HG02870 (cell line): Measurements from ENCODE around the gene CEP104.

Experiments
- ATAC-seq: cut with Tn5 transposase; IDR thresholded peaks from one replicate; pipeline ENCODE4 v1.9.1; 2021; ENCODE audit warnings: mild to moderate bottlenecking, moderate library complexity; ENCODE audit not compliant: unreplicated experiment

CEP104 gene

GRCh38 chr1:3869751-3870301 is 12.8 kb upstream of the CEP104 start:
- ATAC-seq: no peak

- ATAC-seq: no peak
These were observed 11.5 kb upstream of the CEP104 start for GRCh38 chr1:3868464-3869006.

- no peak for ATAC-seq
These were observed 8.7 kb upstream of the CEP104 start for GRCh38 chr1:3865606-3866160.

- ATAC-seq: no peak
These were observed 7.9 kb upstream of the CEP104 start for GRCh38 chr1:3864884-3865283.

GRCh38 chr1:3863231-3863935 is 6.4 kb upstream of the CEP104 start:
- ATAC-seq: no peak

- ATAC-seq: no peak
These were observed 1.4 kb upstream of the CEP104 start for GRCh38 chr1:3858231-3858981.

GRCh38 chr1:3857791-3858129 is 749 bp upstream of the CEP104 start:
- ATAC-seq: no peak

GRCh38 chr1:3852711-3853485 is 4.1 kb downstream of the CEP104 start:
- no peak for ATAC-seq

GRCh38 chr1:3852091-3852490 is 4.9 kb downstream of the CEP104 start:
- ATAC-seq: no peak

GRCh38 chr1:3851292-3851691 is 5.7 kb downstream of the CEP104 start:
- ATAC-seq: no peak

GRCh38 chr1:3850857-3851256 is 6.2 kb downstream of the CEP104 start:
- ATAC-seq: no peak

- ATAC-seq: no peak
These were observed 9.9 kb downstream of the CEP104 start for GRCh38 chr1:3847081-3847480.

GRCh38 chr1:3846541-3846940 is 10.5 kb downstream of the CEP104 start:
- ATAC-seq: no peak

- ATAC-seq: no peak
These were observed 14.1 kb downstream of the CEP104 start for GRCh38 chr1:3842912-3843311.

- ATAC-seq: no peak
These were observed 15.5 kb downstream of the CEP104 start for GRCh38 chr1:3841491-3841890.

GRCh38 chr1:3838788-3839187 is 18.2 kb downstream of the CEP104 start:
- no peak for ATAC-seq

- ATAC-seq: no peak
These were observed 19.3 kb downstream of the CEP104 start for GRCh38 chr1:3837685-3838084.

GRCh38 chr1:3837200-3837599 is 19.8 kb downstream of the CEP104 start:
- no peak for ATAC-seq

GRCh38 chr1:3836421-3836820 is 20.6 kb downstream of the CEP104 start:
- no peak for ATAC-seq

GRCh38 chr1:3834701-3835100 is 22.3 kb downstream of the CEP104 start:
- ATAC-seq: no peak

GRCh38 chr1:3831689-3832088 is 25.3 kb downstream of the CEP104 start:
- no peak for ATAC-seq
